ENCODE results near the gene ABLIM2.
A peak's percentile ranks its signal among the peaks of the same experiment; 100 is the strongest.

ABLIM2 gene

DNA sequence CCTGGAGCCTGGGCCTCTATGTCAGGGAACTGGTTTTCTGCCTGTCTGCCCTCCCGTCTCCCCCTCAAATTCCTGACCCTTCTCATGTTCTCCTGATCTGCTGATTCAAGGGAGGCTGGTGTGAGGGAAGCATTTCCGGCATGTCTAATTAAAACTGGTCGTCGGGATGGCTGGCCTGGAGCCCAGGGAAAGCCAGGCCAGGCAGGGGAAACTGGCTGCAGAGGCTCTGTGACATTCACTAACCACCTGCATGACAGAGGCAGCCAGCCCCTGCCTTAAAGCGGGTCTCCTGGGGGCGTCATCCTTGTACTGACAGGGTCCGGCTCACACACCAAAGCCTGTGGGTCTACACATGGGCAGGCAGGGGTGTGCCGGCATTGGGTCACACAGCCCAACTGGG, 35.2 kb downstream of the ABLIM2 start:
- no peak for DNase-seq (ENCODE audit: low read depth in 2 of 3, low spot score in 1 of 3)

DNA sequence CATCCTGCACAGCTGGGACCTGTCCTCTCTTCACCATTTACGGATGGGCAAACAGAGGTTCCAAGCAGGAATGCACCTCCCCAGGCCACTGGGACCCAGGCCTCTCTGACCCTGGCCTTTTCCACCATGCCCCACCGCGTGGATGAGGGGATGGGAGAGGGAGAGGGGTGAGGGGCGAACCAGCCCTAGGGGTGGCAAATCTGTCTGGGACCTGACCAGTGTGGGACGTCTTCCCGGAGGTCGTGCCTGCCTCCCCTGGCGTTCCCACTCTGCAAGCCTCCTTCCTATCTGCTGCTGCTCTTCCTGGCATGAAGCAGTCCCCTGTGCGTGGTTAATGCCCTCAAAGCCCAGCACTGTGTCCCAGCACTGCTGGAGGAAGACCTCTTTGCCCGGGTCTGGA, 35.9 kb downstream of the ABLIM2 start:
- no peak for DNase-seq (ENCODE audit: low read depth in 2 of 3, low spot score in 1 of 3)

DNA sequence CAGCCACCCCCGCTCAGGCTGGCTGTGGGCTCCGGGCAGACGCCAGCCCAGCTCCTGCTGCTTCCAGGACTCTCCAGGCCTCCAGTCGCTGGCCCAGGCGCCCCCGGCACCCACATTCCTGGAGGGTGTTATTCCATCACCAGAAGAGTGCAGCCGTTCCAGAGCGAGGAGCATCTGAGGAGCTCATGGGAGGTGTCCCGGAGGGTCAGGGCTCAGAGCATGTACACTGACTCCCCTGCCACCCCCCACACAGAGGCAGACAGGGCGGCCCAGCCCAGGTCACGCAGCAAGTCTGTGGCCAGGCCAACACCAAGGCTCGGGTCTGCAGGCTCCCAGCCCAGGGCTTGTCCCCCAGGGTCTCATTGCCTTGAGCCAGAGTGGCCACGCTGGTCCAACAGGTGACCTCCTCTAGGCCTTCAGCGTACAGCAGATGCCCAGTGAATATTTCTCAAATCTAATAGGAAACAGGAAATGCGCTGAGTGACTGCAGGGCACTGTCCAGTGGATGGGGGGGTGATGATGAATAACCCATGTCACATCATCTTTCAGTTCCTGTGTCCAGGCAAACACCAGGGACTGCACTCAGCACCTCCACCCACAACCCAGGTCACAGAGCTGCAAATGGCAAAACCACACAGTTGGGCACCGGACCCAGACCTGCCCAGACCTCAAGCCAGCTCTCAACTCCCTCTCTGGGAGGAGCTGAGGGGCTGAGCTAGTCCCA, 37.2 kb downstream of the ABLIM2 start:
- no peak for DNase-seq (ENCODE audit: low read depth in 2 of 3, low spot score in 1 of 3)

DNA sequence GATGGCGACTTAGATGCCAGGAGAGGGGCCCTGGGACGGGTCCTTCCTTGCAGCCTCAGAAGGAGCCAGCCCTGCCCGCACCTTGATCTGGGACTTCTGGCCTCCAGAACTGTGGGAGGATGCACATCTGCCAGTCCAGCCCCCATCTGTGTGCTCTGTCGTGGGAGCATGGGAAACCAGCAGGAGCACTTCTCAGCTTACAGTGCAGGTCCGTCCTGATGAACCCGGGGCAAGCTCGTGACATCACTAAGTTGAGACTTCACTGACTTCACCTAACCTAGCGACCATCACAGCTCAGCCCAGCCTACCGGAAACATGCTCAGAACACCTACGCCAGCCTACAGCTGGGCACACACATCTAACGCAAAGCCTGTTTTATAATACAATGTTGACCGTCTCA, 38.1 kb downstream of the ABLIM2 start:
- no peak for DNase-seq (ENCODE audit: low read depth in 2 of 3, low spot score in 1 of 3)

DNA sequence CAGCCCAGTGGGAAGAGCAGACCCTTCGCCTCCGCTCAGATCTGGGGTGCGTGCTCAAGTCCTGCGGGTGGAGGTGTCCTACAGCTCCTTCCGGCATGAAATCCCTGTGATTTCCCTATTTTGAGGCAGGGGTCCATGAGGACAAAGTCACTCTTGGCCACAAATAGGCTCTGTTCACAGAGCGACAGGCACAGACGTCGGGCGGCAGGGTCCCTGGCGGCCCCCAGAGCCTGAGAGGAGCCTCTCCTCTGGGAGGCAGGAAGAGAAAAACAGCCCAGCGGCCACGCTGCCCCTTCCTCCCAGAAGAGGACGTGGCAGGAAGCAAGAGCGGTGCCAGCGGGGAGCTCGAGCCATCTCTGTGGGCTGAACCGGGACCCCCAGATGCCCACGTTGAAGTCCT, 38.7 kb downstream of the ABLIM2 start:
- no peak for DNase-seq (ENCODE audit: low read depth in 2 of 3, low spot score in 1 of 3)

DNA sequence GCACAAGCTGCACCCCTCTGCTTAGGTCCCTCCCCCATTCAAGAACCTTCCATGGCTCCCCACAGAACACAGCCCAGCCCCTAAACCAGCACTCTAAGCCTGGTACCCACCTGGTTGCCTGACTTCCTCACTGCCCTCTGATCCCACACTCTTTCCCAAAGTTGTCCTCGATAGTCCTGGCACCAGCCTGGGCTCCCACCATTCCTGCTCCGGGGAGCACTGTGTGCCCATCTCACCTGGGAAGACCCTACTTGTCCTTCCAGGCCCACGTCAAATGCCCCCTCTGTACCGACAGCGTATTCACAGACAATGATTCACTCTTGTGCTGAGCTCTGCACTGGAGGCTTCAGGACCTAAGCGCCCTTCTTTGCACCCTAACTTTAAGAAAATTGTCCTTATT, 40.1 kb downstream of the ABLIM2 start:
- DNase-seq (ENCODE audit: low read depth in 2 of 3, low spot score in 1 of 3) = no peak

DNA sequence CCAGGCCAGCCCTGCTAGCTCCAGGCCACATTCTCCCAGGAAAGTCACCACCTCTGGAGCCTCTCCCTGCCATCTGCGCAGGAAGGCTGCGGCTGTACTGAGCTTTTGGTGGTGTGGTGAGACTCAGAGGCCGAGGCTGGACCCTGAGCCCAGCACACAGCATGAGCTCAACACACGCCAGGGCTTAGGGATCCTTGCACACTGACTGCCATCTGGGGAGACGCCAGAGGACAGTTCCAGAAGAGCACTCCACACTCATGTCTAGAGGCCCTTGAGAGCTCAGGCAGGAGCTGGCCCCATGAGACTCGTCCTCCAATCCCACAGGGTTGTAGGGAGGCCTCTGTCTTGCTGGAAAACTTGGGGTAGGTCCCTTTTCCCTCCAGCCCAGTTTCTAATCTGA, 40.6 kb downstream of the ABLIM2 start:
- DNase-seq (ENCODE audit: low read depth in 2 of 3, low spot score in 1 of 3) = no peak

DNA sequence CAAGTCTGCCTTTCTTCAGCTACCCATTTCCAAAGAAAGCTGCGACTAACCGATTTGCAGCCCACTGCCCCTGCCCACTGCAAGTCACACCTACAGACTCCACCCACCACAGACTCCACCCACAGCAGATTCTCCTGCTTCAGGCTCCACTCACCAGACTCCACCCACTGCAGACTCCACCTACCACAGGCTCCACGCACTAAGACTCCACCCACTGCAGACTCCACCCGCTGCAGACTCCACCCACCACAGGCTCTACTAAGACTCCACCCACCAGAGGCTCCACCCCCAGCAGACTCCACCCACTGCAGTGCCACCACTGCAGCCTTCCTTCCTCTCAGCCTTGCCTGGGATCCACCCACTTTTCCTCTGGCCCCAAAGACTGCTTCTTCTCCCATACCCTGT, 41.3 kb downstream of the ABLIM2 start:
- DNase-seq (ENCODE audit: low read depth in 2 of 3, low spot score in 1 of 3) = peak; percentile 39 to 50 (median 42)

DNA sequence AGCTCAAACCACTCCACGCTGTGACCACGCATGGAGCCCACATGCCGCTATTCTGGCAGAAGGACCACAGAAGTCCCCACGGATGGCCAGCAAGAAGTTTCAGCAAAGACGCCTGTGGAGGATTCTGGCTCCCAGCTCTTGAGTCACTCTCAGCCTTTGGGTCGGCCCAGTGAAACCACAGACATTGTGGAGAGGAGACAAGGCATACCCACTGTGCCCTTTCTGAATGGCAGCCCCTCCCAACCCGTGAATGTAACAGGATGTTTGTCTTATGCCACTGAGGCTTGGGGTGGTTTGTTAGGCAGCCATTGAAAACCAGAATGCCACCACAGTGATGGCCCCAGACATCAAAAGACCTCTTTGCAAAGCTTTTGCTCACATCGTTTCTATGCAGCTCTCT, 42.7 kb downstream of the ABLIM2 start:
- DNase-seq (ENCODE audit: low read depth in 2 of 3, low spot score in 1 of 3) = no peak

DNA sequence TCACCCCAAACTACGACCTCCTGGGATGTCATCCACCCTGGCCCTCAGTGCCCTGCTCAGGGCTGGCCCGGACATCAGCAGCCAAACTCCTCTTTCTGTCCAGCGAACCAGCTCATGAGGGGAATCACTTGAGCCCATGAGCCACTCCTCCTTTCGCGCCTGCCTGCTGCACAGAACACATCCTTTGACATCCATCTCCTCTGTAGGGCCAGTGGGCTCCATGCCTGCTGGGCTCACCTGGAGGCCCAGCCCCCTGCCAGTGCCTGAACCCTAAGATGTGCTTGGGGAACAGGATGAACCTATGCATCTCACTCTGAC, 43.5 kb downstream of the ABLIM2 start:
- no peak for DNase-seq (ENCODE audit: low read depth in 2 of 3, low spot score in 1 of 3)

DNA sequence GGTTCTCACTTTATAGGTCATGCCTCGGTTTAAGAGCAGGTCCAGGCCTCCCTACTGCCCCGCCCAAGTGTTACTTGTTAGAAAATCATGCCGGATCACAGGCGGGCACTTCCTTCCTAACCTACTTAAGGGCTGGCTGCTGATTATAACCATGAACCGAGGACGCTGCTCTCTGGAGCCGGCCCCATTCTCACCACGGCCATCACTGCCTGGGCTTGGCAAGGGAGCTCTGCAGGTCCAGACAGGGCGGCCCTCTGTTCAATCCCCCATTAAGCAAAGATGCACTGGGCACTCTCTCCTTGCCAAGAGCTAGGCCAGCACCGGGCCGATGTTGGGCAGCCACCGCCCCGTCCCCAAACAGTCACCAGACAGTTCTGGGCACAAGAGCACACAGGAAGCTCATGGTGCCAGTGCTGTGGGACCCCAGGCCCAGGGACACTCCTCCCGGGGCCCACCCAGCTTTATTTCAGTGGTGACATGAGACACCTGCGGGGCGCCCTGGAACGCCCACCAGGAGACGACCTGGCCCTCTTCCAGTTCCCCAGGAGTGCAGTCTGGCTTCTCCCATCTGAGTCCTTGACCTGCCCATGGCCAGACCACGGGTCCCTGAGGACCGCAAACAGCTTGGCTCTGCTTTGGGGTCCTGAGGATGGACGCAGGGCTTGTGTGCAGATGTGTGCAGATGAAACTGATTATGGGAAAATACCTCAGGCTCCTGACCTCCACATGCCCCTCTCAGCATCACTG, 44.0 kb downstream of the ABLIM2 start:
- DNase-seq (ENCODE audit: low read depth in 2 of 3, low spot score in 1 of 3) = no peak

DNA sequence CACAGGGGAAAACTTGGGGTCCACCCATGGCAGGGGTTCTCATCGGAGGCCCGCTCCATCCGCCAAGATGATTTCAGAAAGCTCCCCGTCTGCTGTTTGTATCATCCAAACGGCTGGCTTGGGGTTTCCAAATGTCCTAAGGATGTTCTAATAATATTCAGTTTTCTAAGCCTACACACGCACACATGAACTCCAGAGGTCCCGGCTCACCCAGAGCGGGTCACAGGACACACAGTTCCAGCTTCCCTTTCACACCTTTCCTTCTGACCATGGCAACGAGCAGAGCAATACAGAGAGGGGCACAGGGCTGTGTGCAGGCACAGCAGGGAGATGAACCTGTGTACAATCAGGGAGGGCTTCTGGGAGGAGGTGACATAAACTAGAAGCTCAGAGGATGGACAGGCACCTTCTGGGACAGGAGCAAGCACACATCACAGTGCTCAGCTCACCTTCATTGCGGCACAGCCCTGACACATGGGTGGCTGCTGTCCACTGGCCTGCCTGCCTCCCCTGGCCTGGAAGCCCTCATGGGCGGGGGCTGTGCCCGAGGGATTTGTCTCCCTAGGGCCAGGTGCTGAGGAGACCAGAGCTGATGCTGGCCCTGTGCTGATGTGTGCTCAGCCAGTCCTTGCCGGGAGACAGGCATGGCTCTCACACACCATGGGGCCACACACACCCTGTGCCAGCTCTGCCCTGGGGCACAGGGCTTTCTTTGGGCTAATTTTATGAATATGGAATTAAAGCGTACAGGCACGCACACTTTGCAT, 44.8 kb downstream of the ABLIM2 start:
- DNase-seq (ENCODE audit: low read depth in 2 of 3, low spot score in 1 of 3) = no peak

DNA sequence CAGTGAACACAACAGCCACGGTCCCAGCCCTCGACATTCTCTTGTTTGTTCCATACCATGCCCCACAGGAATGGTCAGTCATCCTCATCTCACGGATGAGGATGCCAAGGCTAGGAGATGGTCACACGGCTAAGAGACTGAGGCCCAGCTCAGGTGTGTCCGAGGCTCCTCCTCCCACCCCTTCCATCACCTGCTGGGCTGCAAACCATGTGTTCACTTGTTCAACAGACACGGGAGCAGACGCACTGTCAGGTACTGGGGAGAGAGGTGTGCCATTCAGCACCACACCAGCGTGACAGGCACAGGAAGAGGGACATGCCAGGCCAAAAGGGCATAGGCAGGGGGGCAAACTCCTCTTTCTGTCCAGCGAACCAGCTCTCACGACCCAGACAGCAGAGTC, 45.9 kb downstream of the ABLIM2 start:
- DNase-seq (ENCODE audit: low read depth in 2 of 3, low spot score in 1 of 3) = no peak

DNA sequence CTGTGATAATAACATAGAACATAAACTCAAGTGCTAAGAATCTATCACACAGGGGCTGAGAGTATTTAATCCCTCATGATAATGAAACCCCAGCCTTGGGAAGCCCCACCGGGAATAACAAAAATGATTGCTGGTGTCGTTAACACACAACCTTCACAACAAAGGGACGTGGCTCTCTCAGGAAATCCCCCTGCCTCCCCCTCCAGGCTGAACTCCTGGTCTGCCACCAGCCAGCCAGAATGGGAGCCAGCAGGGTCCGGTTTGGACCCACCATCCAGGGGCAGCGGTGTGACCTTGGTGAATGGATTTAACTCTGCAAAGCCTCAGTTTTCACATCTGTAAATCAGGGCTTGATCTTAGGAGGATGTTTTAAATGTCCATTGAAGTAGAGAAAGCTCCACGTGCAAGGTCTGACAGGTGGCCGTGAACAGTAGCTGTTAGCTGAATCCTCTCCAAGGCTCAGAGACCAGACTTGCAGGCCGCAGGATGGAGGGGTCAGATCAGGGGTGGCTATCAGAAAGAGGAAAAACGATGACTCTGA, 46.5 kb downstream of the ABLIM2 start:
- no peak for DNase-seq (ENCODE audit: low read depth in 2 of 3, low spot score in 1 of 3)

DNA sequence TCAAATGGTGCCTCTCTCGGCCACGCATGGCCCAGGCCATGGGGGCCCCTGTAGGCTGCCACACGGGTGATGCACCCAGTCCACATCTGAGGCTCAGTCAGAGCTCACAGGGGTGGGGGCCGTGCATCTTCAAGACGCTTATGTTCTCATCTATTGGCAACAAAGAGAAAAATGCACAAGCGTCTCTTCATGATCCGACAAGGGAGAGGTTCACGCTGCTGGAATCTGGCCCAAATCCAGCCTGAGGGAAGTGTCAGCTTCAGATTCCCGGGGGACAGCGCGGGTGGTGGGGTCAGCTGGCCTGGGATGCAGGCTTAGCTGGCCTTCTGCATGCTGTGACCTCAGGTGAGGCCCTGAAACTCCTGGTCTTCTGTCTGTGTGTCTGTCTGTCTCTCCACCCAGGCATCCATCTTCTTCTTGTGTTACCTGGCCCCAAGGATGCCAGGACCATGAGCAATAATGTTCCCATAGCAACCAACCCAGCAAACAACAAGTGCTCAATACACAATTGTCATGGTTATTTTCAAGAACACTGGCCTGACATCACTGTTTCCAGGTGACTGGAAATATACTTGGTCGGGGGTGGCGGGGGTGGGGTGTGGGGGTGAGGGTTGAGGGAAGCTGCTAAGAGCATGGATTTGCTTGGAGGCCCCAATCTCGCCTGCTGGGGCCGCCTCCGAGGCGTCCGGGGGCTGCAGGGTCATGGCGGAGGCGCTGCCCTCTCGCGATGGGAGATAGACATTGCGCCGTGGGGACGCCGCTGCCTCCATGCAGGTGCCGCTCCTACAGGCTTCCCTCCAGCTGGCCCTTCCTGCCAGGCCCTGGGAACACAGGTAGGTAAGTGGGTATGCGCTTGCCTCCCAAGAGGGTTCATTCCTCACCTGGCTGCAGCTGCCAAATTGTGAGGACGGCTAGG, 48.3 kb downstream of the ABLIM2 start:
- no peak for DNase-seq (ENCODE audit: low read depth in 2 of 3, low spot score in 1 of 3)

DNA sequence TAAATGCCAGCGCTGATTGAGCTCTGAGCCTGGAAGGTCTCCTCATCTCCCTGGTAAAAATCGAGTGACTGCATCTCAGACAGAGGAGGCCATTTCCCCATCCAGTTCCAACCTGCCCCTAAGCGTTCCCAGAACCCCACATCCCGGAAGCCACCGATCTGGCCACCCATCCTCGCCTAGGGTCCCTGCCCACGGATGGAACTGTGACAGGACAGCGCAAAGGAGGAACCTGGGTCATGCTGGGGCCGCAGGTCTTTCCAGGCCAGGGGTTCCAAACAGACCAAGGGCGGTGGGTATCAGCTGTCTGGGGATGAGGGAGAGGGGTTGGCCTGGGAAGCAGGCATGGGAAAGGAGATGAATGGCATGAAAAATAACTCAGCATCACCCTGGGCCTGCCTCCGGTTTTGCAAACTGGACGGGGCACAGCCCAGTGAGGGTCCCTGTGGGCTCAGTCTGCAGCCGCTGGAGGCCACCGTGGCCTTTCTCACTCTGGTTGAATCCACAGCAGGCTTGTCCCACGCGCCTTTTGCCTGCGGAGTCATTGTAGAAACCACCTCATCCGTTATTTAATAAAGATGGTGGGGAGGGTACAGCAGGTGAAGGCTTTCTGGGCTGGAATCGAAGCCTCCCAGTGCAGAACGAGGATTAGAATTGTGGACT, 49.1 kb downstream of the ABLIM2 start:
- no peak for DNase-seq (ENCODE audit: low read depth in 2 of 3, low spot score in 1 of 3)

DNA sequence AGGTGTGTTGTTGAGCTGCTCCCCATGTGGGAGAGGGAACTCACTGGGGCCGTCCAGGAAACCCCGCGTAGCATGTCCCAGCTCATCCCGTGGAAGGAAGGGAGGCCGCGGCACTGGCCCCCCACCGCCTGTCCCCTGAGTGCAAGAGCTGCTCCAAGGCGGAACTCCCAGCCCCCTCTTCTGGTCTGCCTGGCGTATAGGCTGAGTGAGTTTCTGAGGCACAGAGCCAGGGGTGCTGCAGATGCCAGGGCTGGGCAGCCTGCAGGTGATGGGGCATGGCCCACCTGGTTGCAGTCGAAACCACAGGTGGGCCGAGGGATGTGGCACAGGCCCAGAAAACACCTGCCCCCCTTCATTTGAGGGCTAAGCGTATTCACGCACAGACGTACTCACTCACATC, 49.6 kb downstream of the ABLIM2 start:
- no peak for DNase-seq (ENCODE audit: low read depth in 2 of 3, low spot score in 1 of 3)

DNA sequence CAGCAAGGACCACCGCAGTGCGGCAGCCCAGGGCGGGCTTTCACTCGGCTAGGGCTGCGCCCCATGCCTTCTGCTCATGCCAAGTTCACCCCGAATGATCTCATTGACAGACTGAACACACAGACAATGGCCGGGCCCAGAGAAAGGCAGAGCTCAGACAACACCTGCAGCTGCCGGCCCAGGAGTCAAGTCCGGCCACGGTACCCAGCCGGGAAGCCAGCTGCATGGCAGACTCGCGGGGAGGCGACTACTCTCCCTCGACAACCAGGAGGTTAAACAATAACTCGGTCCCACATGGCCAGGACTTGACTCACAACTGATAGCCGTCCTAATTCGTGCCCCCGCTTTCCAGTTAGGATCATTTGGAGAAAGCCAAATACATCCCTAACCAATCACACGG, 50.4 kb downstream of the ABLIM2 start:
- DNase-seq (ENCODE audit: low read depth in 2 of 3, low spot score in 1 of 3) = no peak

DNA sequence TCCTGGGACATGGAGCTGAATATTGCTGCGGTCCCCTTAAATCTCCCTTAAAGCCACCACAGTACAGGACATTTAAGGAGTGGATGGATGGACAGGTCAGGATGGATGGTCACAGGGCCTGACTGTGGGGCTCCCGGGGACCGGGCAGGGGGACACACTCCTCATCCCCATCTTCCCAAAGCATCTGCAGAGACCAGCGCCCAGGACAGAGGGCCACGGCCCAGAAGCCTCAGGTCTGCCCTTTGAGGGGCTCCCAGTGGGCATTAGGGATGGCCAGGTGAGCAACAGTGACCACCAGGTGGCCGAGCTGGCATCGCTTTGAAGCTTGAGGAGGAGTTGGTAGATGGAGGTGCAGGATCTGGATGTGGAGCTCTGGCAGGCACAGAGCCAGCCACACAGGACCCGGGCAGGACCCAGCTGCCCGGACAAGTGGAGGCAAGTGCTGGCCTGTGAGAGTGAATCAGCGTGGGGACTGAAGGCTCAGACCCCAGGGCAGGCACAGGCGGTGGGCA, 51.4 kb downstream of the ABLIM2 start:
- no peak for DNase-seq (ENCODE audit: low read depth in 2 of 3, low spot score in 1 of 3)

DNA sequence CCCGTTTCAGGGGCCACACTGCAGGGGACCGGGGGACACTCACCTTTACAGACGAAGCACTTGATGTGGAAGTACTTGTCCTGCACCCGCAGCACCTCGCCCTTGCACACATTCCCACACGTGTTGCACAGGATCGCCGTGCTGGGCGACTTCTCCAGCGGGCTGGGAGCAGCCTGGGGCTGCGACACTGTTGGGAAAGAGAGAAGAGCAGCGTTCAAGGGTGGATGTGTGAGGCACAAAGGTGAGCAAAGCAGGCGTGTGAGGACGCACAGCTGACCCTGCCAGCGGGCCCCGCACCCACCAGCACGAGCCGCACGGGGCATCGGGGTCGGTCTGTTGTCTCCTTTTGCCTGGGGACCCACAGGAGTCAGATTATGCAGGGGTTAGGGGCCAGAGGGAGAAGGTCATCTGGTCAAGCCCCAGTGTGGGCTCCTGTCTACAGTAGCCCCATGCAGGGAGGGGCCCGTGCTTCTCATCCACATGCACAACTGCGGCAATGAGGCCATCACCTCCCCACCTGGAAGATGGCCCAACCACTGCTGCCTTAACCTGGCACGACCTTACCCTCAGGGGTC, 52.1 kb downstream of the ABLIM2 start:
- DNase-seq (ENCODE audit: low read depth in 2 of 3, low spot score in 1 of 3) = no peak
